CD4-positive, alpha-beta T cell treated with Interleukin-6 for 4 hours (primary cell): Measurements from ENCODE around the gene SORCS2.
"Not testable (repeated sequence)": the region's sequence is repeated elsewhere in the genome, so short reads cannot be mapped to it uniquely, and the experiment has no call there.

Source experiments
- DNase-seq: peaks from one replicate; pipeline ENCODE4 v3.0.0-alpha.2; 2020; ENCODE audit warnings: mixed read lengths

SORCS2 gene

GRCh38 chr4:7575426-7575825, 383.1 kb downstream of the SORCS2 start:
- no peak for DNase-seq

GRCh38 chr4:7577361-7578039, 385.2 kb downstream of the SORCS2 start:
- not testable (repeated sequence) for DNase-seq

- no peak for DNase-seq
These were observed 389.1 kb downstream of the SORCS2 start for GRCh38 chr4:7581477-7581876.

- DNase-seq, result no peak
These were observed 390.2 kb downstream of the SORCS2 start for GRCh38 chr4:7582313-7583097.

- DNase-seq, result no peak
These were observed 391.8 kb downstream of the SORCS2 start for GRCh38 chr4:7584098-7584497.

GRCh38 chr4:7584606-7585159, 392.3 kb downstream of the SORCS2 start:
- DNase-seq, result no peak

- no peak for DNase-seq
These were observed 393.4 kb downstream of the SORCS2 start for GRCh38 chr4:7585768-7586167.

DNA sequence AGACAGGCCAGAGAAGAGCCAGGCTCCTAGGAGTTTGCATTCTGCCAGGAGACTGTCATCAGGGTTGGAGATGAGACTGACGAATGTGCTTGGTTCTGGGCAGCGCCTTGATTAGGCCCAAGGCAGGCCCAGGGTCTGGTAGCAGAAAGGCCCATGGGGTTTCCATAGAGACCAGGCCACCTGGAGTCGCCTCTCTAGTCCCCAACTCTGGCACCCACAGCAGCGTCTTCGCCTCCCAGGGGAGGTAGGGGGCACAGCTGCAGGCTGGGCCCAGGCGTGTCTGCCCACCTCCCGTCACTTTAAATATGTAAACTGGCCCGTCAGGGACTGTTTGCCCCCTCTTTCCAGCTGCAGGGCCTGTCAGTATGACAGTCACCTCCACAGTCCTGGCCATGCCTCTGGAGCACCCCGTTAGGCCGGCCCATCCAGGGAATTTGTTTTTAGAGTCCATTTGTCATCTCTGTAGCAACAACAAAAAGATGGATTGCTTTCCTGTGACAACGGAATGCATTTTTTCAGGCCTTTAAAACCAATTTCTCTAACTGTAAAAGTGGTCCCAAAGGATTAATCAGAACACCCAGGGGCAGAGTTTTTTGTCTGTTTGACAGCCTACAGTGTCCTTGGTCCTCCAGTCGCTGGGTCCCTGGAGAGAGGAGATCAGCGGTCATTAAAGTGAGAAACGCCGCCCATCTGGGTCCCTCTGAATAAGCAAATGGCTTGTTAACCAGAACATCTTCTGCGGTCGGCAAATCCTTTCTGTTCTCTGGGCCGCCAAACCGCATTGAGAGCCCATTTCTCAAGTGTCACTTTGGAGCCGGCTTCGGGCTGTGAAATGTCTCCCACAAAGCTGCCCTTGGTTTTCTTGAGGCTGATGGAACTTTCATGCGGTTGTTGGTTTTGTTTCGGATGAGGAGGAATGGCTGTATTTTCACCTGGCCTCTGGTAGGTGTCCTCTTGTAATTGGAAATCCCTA, 395.4 kb downstream of the SORCS2 start:
- no peak for DNase-seq

GRCh38 chr4:7590189-7590588, 397.9 kb downstream of the SORCS2 start:
- DNase-seq, result no peak

GRCh38 chr4:7590899-7591298, 398.6 kb downstream of the SORCS2 start:
- DNase-seq, result no peak

GRCh38 chr4:7591409-7592053, 399.2 kb downstream of the SORCS2 start:
- no peak for DNase-seq

DNA sequence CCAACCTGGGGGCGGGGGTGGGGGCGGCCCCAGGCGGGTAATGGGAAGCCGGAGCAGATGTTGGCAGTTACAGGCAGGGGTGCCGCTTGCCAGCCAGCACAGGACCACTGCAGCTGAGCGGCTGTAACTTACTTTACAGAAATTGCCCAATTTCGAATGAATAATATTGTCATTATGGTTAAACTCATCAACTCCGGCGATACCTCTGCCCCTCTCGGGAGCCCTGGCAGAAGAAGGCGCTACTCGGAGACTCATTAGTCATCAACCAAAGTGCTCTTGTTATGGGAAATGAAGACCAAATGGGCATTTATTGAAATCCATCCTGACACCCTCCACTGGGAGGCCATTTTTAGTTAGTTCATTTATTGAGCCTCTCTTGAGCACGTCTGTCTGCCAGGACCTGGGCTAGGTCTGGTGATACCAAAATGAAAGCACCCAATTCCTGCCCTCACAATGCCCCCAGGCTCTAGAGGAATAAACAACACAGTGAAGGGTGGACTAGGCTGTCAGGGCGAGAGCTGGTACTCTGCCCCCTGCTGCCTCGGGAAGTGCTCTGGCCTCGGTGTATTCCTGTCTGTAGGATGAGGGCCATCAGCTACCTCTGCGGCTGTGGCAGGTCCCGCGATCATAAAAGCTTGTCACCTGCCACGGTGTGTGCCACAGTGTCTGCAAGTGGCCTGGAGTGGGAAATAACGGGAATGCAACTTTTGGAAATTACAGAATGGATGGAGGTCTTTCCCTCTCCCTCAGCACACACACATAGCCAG, 401.5 kb downstream of the SORCS2 start:
- DNase-seq, result no peak

GRCh38 chr4:7595934-7596461, 403.7 kb downstream of the SORCS2 start:
- DNase-seq, result no peak

GRCh38 chr4:7596918-7597606, 404.7 kb downstream of the SORCS2 start:
- DNase-seq, result no peak

GRCh38 chr4:7598939-7599790, 406.8 kb downstream of the SORCS2 start:
- DNase-seq, result no peak

GRCh38 chr4:7600247-7600646, 407.9 kb downstream of the SORCS2 start:
- DNase-seq, result no peak

- not testable (repeated sequence) for DNase-seq
These were observed 409.8 kb downstream of the SORCS2 start for GRCh38 chr4:7602166-7602565.

DNA sequence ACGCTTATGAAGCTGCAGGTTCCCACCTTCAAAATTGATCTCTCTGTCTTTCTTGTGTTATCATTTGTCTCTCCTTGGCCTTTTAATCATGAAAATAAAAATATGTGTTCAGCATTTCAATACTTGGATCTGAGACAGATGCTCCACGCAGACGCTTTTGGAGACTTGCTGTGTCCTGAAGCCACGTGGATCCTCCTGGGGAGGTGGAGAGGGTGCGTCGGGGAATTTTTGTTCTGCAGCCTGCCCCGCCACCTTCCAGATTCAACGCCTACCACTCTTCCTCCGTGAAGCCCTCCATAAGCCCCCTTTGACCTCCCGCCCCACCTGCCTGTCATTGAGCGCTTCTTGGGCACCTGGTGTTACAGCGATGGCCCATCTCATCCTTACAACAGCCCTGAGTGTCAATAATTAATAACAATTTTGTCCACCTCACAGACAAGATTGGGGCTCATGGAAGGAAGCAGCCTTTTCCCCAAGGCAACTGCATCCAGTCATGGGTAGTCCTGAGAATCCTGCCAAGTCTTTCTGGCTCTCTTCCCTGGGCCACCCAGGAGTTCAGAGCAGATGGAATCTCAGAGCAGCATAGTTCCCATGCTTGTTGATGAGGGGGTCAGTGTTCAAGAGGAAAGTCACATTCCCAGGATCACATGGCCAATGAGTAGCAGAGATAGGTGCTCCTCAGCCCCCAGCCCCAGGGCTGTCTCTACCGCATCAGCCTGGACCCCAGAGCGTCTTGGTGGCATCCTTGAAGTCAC, 415.0 kb downstream of the SORCS2 start:
- no peak for DNase-seq

DNA sequence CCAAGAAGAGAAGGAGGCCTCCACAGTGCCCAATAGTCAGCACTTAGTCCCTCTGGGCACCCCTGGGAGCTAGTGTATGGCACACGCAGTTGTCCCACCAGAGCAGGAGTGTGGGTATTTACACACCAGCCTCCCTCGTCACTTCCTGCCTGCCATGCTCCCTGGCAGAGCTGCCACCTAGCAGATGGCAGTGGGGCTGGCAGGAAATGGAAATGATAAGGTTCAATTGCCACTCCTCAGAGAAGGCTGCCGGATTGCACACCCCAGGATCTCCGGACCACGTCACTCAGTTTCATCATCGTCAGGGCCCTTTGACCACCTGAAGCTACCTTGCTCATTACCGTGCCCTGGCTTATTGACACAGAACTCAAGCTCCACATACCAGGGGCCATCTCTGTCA, 415.7 kb downstream of the SORCS2 start:
- no peak for DNase-seq
